Measurements from ENCODE around the gene GLE1. TPM values are rescaled to one million over a fixed set of nuclear protein-coding genes. Genes with fewer than 3 reads are reported as not detected.

GLE1 gene
- total and polyA plus RNA-seq, 2 donors (not counting 3 experiments of a cell fraction or from before 2014, with no cell fraction given) = 13.0 to 22.6 TPM

- H4K20me1 ChIP-seq (replicated peaks; ENCODE audit: control insufficient read depth, extremely low read depth, insufficient read depth, low read length) = no peaks in the 10 kb centered on the region
- ChIA-PET CTCF (interaction anchor here (0.8 to 1.3 kb wide), 3 partner anchors 16 to 35 kb away, joined by 3 to 11 read pairs (median 4); no protein-coding TSS in a partner anchor), POLR2A (no interaction called here)
- H3K79me2 ChIP-seq (ENCODE audit: control insufficient read depth, insufficient read depth, low read length) = peaks cover 9% of the 10 kb centered on the region
- no peaks in the 10 kb centered on the region for H3K9me1 ChIP-seq (replicated peaks; ENCODE audit: control insufficient read depth, extremely low read depth, insufficient read depth, low read length)
- peaks cover 7% of the 10 kb centered on the region for H3K4me1 ChIP-seq (ENCODE audit: control insufficient read depth, extremely low read depth, insufficient read depth, low read length)
- no peak overlapping the region for H3K4me3 ChIP-seq (replicated peaks in 1 of 3; ENCODE audit: insufficient read depth in 1 of 3, low read depth in 1 of 3, low read length in 3 of 3)
- intact Hi-C loops (cut with micrococcal nuclease) = no loop called here
- no peak overlapping the region for H3K9ac ChIP-seq (replicated peaks; ENCODE audit: extremely low read depth, insufficient read depth, low read length)
- H3K27me3 ChIP-seq (ENCODE audit: control insufficient read depth in 2 of 2, insufficient read depth in 2 of 2, low read length in 2 of 2) = no peaks in the 10 kb centered on the region
- H3K4me2 ChIP-seq (ENCODE audit: insufficient read depth, low read length) = no peak overlapping the region
- H3K27ac ChIP-seq (ENCODE audit: insufficient read depth, low read depth, low read length) = no peak overlapping the region
- peaks cover 0 to 2% of the 10 kb centered on the region in 2 experiments for H3K36me3 ChIP-seq (ENCODE audit: control insufficient read depth in 2 of 2, extremely low read depth in 1 of 2, insufficient read depth in 2 of 2, low read length in 2 of 2)
- TSS peak; percentile 34 for BruUV-seq (replicated peaks)
- TF ChIP-seq MYC (IDR thresholded peaks at IDR 0.05; ENCODE audit: low read depth, low read length) (no peak), MAX (IDR thresholded peaks at IDR 0.05; ENCODE audit: insufficient read depth, insufficient read length) (no peak), GATA2 (IDR thresholded peaks at IDR 0.05; ENCODE audit: insufficient read depth, insufficient read length, low read depth, low read length) (no peak), EZH2 (IDR thresholded peaks at IDR 0.05; ENCODE audit: borderline replicate concordance, low read depth, low read length, severe bottlenecking) (no peak), POLR2AphosphoS5 (IDR thresholded peaks at IDR 0.05; ENCODE audit: insufficient read depth, low read depth, low read length) (no peak), POLR2A (IDR thresholded peaks at IDR 0.05; ENCODE audit: low read depth, low read length) (no peak), FOS (IDR thresholded peaks at IDR 0.05; ENCODE audit: borderline replicate concordance, insufficient read depth, low read length) (no peak), JUN (IDR thresholded peaks at IDR 0.05; ENCODE audit: borderline replicate concordance, insufficient read depth, insufficient read length, low read depth) (no peak)
- TF ChIP-seq, protein P1, sequence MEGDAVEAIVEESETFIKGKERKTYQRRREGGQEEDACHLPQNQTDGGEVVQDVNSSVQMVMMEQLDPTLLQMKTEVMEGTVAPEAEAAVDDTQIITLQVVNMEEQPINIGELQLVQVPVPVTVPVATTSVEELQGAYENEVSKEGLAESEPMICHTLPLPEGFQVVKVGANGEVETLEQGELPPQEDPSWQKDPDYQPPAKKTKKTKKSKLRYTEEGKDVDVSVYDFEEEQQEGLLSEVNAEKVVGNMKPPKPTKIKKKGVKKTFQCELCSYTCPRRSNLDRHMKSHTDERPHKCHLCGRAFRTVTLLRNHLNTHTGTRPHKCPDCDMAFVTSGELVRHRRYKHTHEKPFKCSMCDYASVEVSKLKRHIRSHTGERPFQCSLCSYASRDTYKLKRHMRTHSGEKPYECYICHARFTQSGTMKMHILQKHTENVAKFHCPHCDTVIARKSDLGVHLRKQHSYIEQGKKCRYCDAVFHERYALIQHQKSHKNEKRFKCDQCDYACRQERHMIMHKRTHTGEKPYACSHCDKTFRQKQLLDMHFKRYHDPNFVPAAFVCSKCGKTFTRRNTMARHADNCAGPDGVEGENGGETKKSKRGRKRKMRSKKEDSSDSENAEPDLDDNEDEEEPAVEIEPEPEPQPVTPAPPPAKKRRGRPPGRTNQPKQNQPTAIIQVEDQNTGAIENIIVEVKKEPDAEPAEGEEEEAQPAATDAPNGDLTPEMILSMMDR (IDR thresholded peaks at IDR 0.05; ENCODE audit: extremely low read depth in 1 of 2, insufficient read depth in 1 of 2, low read depth in 1 of 2, low read length in 2 of 2) = no peak
- no peak for FAIRE-seq
- H3K9me3 ChIP-seq (replicated peaks; ENCODE audit: control insufficient read depth, insufficient read depth, low read length) = no peaks in the 10 kb centered on the region
- DNase-seq (ENCODE audit: low read depth, low spot score) = no peak
- no peak overlapping the region for H2AFZ ChIP-seq (ENCODE audit: low read depth, low read length)
- dilution Hi-C loops (cut with MboI; ENCODE audit: extremely low pct_ligation_motif_present, low sequenced_read_pairs) = no loop called here
Observed at GRCh38 chr9:128454991-128455390, 49.5 kb upstream of the GLE1 start.

Measured in endothelial cell of umbilical vein (primary cell).